GM21786 (cell line): ENCODE data around the gene RUVBL1.
A peak's percentile ranks its signal among the peaks of the same experiment; 100 is the strongest.
"Not testable (repeated sequence)": the region's sequence is repeated elsewhere in the genome, so short reads cannot be mapped to it uniquely, and the experiment has no call there.

ENCODE experiments used
- ATAC-seq: cut with Tn5 transposase; IDR thresholded peaks from one replicate; pipeline ENCODE4 v1.9.1; 2021; ENCODE audit not compliant: unreplicated experiment

The RUVBL1 gene

DNA sequence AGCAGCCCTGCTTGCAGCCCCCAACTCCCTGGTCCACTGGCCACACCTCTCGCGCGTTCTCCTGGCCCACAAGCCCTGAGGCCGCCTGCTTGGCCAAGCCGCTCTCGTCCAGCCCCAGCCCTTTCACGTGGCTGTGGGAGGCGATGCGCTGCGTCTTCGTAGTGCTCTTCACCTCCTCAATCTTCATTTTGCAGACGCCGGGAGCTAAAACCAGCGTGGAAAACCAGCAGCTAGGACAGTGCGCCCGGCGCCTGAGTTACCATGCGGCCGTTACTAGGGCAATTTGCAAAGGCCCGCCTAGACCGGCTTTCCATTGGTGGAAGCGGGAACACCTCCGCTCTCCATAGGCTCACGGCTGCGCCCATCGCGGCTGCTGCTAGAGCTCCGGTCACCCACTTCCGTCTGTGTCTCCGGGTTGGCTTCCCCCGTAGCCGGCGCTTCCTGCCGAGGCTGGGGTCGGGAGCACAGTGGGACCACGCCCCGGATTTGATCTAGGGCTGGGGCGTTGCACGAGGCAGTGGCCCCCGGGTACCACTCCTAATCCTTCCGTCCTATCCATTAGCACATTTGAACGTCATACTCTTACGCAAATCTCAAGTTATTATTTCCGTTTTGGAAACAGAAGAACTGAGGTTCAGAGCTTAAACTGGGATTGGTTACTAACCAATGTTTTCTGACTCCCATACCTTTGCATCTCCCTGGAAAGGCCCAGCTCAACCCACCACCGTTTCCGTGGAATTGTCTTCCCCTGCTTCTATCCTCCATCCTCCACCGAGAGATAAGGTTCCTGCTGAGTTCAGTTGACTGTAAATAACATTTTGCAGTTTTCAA lies at the start of gene RUVBL1:
RUVBL1 (minus strand) TSS at position 275 of the 831 bp plus-strand sequence; CDS start at position 187, 88 bp downstream.
- ATAC-seq: peak; percentile 99

DNA sequence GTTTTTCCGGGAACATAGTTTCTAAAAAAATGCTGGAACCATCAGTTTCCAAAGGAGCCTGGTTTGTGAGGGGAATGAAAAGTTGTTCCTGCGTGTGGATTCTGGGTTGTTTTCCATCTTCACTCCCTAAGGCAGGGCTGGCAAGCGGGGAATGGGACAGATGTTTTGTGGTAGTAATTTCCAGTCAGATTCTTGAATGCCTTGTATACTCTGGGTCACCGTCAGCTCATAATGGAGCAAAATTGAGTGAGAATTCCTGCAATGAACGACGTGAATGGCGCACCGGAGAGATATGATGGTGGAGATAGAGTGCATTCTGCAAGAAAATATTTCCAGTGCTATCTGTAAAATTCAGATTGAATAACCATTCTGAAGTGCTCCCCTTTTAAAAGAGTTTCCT lies 49.6 kb upstream of the RUVBL1 start:
- no peak for ATAC-seq

DNA sequence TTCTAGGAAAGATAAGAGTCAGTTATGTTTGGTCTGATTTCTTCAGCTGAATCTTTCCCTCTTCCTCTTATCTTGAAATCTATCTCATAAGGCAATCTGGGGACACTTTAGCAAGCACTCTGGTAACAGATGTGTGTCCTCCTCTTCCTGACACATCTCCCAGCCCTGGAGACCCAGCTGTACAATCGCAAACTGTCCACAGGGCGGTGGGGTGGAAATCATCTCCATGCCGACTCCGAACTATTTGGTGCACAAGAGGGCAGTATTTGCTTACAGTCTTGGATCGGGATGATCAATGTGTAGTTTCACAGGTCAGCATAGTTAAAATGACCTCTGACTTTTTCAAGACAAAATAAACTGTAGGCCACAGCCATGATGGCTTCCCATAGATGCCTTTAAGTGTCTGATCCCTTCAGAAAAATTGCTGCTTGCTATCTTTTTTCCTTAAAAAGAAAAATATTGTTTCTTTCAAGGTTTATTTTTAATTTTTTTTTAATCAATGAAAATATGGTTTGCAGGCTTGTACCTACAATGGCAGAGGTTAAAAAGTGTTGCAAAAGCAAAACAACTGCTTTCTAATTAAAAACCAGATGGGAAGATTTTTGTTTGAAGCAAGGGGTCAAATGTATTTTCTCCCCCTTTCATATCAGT lies 47.4 kb upstream of the RUVBL1 start:
- no peak for ATAC-seq

DNA sequence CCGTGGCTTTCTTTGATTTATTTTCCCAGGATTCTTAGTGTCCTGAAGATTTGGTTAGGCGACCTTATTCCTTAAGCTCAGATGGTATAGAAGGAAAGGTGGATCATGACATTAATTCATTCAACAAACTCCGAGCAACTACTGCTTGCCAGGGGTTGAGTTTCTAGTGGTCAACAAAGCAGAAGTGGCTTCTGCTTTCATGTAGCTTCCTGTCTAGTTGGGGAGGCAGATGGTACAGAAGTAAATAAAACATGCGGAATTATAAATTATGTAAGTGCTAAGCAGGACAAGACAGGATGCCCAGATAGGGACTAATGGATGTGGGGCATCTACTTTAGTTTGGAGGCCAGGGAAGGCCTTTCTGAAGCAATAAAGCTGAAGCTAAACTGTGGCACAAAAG lies 45.2 kb upstream of the RUVBL1 start:
- no peak for ATAC-seq

DNA sequence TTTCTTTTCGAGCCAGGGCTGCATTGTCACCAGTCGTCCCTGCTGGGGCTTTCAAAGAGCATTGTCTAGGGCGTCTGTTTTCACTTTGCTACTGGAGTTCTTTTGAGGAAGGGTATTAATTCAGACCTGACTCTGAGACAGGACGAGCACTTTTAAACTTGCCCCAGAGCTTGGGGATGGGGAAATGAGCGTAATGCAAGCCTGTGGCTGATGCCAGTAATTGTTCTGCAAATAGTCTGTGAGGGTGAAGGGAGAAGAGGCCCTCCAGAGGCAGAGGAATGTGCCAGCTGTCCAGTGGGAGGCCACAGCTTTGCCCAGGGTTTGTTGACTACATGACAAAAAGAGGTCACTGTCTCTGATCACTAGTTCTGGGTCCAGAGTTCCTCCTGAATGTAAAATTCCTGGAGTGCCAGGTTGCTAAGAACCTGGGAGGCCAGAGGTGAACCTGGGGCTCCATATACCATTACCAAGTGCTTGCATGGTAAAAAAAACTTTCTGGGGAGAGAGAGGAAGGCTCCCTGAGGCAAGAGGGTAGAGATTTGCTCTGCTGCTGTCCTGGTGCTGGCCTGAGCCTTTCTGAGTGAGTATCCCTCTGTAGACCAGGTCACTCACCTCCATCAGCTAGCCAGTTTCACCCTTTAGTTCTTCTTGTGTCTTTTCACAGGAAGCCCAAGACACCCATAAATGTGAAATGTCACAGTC lies 44.5 kb upstream of the RUVBL1 start:
- ATAC-seq: no peak

DNA sequence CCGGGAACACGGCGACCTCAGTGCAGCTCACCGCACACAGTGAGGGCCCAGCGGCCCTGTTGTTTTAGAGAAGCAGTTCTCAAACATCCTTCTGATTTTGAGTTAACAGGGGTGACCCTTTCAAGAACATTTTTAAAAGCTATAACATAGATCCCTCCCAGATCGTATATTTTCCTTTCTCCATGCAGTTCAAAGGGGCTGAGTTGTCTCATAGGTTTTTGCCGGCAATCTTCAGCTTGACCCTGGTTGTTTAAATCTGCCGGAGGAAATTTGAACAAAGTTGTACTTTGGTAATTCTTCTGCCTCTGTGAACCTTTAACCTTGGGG lies 44.0 kb upstream of the RUVBL1 start:
- ATAC-seq: no peak

DNA sequence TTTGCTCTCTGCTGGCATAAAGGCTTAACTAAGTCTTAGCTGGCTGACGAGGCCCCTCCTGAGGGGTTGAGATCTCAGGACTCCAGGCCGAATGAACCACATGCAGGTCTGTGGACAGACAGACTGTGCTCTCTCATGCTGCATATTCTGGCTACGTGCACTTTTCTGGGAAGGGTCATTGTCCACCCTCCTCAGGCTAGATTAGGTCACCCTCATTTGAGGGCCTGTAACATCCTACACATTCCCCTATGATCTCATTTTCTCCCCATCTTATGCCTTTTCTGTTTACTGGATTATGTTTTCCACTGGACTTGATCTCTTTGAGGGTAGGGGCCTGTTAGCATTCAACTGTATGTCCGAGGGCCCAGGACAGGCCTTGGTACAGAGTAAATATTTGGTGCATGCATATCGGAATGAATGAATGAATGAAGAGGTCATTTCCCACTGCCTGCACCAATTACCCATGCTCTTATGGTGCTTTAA lies 43.4 kb upstream of the RUVBL1 start:
- no peak for ATAC-seq

DNA sequence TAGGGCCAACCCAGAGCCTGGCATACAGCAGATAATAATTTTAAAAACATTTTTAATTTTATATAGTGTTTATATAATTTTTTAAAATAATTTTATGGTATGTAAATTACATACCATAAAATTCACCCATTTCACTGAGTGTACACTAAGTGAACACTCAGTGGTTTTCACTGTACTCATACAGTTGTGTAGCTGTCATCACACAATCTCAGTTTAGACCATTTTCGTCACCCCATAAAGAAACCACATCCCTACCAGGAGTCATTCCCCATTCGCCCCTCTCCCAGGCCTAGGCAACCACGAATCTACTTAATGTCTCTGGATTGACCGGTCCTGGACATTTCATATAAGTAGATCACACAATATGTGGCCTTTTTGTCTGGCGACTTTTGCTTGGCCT lies 39.8 kb upstream of the RUVBL1 start:
- no peak for ATAC-seq

DNA sequence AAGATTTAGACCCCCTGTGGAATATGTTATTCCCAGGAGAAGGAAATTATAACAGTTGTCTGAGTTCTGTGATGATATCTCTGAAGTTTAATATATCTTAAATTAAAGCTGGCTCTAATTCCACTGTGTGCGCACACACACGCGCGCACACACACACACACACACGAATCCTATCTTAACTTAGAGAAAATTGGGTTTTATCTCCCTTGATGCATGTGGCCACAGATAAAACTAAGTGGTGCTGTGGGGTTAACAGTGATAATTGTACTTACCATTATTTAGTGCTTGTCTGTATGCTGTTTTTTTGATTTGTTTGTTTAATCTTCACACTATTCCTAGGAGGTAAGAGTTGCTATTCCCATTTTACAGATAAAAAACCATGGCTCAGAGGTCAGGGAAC lies 37.0 kb upstream of the RUVBL1 start:
- ATAC-seq: no peak

DNA sequence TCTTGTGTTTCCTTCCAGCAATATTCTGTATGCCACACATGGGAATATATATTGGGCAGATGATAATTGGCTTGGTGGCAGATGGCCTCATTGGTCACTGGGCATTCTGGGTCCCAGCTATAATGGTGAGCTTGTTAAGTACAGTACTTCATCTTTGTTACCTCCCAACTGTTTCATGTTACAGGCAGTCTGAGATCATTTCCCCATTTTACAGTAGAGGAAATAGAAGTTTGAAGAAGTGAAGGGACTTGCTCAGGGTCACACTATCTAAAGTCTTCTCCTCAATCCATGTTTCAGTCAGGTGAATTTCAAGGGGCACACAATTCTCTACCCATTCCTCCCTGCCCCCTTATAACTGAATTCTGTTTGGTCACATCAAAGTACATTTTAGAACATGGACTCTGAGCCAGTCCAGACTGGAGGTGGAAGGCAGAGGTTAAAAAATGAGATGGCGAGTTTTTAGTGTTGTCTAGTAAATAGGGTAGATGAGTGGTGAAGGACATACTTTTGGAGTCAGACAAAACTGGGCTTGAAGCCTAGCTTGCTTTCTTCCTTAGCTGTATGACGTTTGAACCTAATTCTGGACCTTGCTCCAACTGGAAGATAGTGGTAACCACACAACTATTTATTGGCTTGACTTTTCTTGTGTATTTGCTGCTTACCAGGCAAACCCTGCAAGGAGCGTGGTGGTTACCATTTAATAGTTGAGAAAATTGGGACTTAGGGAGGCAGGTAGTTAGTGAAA lies 32.2 kb upstream of the RUVBL1 start:
- no peak for ATAC-seq

DNA sequence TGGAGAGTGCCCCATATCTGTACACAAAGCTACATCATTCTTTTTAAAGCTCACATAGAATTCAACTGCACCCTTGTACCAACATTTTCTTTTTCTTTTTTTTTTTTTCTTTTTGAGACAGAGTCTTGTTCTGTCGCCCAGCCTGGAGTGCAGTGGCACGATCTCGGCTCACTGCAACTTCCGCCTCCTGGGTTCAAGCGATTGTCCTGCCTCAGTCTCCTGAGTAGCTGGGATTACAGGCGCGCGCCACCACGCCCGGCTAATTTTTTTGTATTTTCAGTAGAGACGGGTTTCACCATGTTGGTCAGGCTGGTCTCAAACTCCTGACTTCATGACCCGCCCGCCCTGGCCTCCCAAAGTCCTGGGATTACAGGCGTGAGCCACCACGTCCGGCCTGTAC lies 30.7 kb upstream of the RUVBL1 start:
- not testable (repeated sequence) for ATAC-seq

DNA sequence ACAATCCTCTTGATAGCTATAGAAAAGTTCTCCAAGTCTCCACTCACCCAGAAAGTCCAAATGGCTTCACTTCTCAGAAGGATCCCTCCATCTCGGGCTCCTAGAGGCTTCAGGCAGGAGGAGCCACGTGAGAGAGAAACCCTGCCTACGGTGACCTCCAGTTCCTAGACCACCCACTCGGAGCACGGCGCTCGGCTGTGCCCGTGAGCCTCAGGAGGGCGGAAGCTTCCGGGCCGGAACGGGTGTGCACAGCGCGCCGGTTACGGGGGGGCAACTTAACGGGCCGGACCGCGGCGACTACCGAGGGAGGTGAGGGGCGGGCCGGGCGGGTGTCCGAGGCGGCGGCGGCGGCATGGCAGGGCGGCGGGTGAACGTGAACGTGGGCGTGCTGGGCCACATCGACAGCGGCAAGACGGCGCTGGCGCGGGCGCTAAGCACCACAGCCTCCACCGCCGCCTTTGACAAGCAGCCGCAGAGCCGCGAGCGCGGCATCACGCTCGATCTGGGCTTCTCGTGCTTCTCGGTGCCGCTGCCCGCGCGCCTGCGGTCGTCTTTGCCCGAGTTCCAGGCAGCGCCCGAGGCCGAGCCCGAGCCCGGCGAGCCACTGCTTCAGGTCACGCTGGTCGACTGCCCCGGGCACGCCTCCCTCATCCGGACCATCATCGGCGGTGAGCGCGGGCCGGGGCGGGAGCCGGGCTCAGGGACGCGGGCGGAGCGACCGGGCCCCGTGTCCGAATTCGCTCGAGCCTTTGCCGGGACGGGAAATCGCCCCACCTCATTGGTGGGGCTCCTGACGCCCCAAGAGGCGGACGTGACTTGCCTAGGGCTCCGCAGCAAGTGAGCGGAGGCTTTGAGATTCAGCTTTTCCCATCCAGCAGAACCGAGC lies 29.8 kb upstream of the RUVBL1 start, which contains the start of gene EEFSEC:
EEFSEC (plus strand) TSS at position 326 of the 886 bp plus-strand sequence; CDS start at position 353, 27 bp downstream.
- ATAC-seq: peak; percentile 89

DNA sequence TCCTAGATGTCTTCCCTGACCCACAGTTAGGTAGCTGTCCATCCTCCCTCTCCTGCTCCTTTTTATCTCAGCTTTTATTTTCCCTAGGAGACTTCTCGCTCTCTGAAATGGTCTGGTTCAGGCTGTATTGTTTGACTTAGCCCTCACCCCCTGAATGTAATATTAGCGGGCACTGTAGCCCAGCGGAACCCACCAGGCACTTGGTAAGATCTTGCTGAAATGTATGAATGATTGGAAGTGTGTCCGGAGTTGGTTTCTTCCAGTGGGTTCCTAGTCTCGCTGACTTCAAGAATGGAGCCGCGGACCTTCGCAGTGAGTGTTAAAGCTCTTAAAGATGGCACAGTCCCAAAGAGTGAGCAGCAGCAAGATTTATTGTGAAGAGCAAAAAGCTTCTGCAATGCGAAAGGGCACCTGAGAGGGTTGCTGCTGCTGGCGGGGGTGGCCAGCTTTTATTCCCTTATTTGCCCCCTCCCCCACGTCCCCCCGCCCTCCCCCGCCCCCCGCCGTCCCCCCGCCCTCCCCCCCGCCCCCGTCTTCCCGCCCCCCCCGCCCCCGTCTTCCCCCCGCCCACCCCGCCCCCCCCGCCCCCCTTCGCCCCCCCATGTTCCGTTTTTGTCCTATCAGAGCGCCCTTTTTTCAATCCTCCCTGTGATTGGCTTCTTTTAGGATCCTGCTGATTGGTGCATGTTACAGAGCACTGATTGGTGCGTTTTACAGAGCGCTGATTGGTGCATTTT lies 29.0 kb upstream of the RUVBL1 start:
- ATAC-seq: peak; percentile 44

DNA sequence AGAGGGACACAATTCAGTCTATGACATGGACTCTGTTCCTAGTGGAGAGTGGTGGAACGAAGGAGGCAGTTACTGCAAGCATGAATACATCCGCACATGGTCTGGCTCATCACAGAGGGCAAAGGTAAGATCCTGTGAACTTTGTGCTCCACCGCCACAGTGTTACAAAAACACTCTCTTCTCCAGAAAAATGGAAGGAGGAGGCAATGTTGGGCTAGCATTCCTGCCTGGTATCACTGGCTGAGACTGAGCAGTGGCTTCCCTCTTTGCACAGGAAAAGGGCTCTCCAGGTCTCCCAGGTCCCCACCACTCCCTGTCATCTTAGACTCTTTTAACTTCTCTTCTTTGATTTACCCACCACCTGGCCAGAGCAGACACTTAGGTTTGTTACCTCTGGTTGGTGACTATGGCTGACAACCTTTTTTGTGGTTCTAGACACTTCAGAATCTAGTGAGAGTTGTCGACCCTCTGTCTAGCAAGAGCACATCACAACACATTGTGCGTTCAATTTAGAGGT lies 28.2 kb upstream of the RUVBL1 start:
- no peak for ATAC-seq

DNA sequence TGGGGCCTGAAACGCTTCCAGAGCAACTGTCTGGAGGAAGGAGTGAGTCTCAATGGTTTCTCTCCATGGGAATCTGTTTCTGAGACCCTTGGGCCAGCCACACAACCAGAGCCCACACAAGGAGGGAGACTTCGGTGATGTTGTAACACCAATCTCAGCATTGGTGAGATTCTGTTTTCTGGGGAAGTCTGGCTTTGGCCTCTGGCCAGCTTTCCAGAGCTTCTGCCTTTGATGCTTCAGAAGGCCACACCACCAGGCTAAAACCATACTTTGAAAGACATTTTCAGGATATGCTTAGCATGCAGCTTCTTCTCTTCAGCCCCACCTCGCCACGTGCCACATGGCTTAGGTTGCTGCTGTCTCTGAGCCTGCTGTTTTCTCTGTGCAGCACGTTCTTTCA lies 26.0 kb upstream of the RUVBL1 start:
- no peak for ATAC-seq

DNA sequence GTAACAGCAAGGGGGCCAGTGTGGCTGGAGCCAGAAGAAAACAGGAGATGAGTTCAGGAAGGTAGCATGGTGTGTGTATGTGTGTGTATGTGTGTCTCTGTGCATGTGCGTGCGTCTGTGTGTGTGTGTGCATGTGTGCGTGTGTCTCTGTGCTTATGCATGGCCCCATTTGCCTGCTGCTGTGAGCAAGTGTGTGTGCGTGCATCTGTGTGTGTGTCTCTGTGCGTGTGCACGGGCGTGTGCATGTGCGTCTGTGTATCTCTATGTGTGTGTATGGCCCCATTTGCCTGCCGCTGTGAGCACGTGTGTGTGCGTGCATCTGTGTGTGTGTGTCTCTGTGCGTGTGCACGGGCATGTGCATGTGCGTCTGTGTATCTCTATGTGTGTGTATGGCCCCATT lies 22.6 kb upstream of the RUVBL1 start:
- ATAC-seq: no peak

DNA sequence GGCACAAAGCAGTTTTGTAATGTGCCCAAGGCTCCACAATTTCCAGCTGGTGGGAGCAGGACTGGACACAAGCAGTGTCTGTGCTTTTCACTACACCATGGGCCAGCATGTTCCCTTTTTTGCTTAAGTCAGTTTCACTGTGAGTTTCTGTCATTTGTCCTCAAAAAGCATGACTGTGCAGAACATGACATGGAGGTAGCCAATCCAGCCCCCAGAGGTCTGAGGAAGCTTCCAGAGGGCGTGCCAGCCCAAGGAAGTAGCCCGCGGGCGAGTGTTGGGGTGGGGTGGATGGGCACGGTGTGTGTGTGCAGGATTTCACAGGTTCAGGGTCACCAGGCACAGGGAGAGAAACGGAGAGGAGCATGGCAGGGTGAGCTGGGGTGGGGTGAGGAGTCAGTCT lies 21.7 kb upstream of the RUVBL1 start:
- no peak for ATAC-seq

DNA sequence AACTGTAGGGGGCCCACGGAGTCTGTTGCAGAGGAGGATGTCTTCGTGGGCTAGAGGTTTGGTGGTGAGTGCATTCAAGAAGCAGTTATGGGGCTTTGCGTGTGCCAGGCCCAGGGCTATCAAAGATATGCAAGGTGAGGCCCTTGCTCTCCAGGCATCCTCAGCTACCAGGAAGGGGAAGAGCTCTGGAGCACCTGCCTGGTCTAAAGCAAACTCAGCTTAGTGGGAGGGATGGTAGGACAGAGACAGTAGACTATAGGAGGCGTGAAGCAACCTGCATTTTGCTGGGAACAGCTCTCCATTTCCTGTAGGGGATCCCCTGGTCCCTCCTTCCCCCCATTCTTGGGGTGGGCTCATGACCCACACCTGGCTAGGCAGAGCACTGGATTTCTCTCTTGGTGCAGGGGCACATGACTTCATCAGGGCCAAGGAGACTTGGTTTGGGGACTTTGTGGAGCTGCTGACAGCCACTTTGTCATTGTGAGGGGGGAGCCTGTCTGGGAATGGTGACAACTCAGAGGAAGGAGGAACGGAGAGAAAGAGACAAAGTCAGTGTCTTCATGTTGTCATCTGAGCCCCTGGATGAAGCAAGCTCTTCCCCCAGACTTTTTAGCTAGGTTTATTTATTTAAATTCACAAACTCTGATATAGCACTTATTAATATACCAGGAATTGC lies 21.0 kb upstream of the RUVBL1 start:
- ATAC-seq: no peak

DNA sequence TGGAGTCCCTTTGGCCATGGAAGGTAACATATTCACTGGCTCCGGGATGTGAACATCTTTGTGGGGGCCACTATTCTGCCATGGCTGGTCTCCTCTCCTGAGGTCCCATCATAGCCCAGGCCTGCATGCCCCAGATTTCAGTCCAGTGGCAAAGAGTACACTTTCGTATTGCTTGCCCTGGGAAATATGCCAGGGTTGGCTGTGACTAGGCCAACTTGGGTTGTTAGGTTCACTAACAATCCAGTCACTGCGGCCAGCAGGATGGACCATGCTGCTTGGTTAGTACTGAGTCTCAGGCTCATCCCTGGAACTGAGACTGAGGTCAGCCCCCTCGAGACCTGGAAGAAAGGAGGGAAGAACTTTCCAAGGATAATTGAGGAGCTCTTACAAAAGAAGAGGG lies 19.9 kb upstream of the RUVBL1 start:
- ATAC-seq: no peak
